Kidney (tissue), 2 donors: Measurements from ENCODE around the gene LATS2. TPM values are rescaled to one million over a fixed set of nuclear protein-coding genes. Genes with fewer than 3 reads are reported as not detected.

Source experiments
- polyA plus RNA-seq: library from polyadenylated mRNA; stranded (reverse); fragments of 350-450 nt; fragmentation: Illumina TruSeq; extraction: RNeasy Lipid Tissue Mini Kit (QIAGEN cat#74804); gene quantifications from one replicate; pipeline ENCODE4 v1.2.3, GENCODE V29; 2014; ENCODE audit warnings: low read depth, low replicate concordance; ENCODE audit not compliant: insufficient read depth
- total RNA-seq: library from RNA; stranded (reverse); fragmentation: NEBNext Ultra II Directional; extraction: Animal tissue kit (Norgen Biotek cat#: 25700); gene quantifications from one replicate; pipeline ENCODE4 v1.2.1, GENCODE V29; 2021
- donor health status: DM: yes; HTN: yes; CAD: no.

The LATS2 gene
- total and polyA plus RNA-seq, 2 donors from 2014 or later = 5.5 to 26.3 TPM

Other genes with a start within 250 kb of the LATS2 start
- 17.4 TPM for gene XPO4, start 158.8 kb downstream of the LATS2 start, total RNA-seq
- 3.3 TPM for gene XPO4, start 158.8 kb downstream of the LATS2 start, polyA plus RNA-seq
- 186 TPM for gene SAP18, start 78.5 kb upstream of the LATS2 start, total RNA-seq
- 349 TPM for gene SAP18, start 78.5 kb upstream of the LATS2 start, polyA plus RNA-seq
- gene SKA3, start 115.0 kb upstream of the LATS2 start, total RNA-seq = 1.9 TPM
- gene SKA3, start 115.0 kb upstream of the LATS2 start, polyA plus RNA-seq = 0.47 TPM
- gene MRPL57, start 115.1 kb upstream of the LATS2 start, total RNA-seq = 18.3 TPM
- gene MRPL57, start 115.1 kb upstream of the LATS2 start, polyA plus RNA-seq = 47.1 TPM